Measurements from ENCODE around the gene SERPINA9. TPM values are rescaled to one million over a fixed set of nuclear protein-coding genes. Genes with fewer than 3 reads are reported as not detected.

Gene SERPINA9
- total RNA-seq, 1 experiment from 2014 or later = not detected

GRCh38 chr14:94464290-94464689 is 11.7 kb downstream of the SERPINA9 start:
- DNase-seq (ENCODE audit: extremely low read depth, low read depth) = no peak

GRCh38 chr14:94462763-94463572 is 13.0 kb downstream of the SERPINA9 start:
- no peak for DNase-seq (ENCODE audit: extremely low read depth, low read depth)

GRCh38 chr14:94462219-94462551 is 13.8 kb downstream of the SERPINA9 start:
- no peak for DNase-seq (ENCODE audit: extremely low read depth, low read depth)

GRCh38 chr14:94461526-94462218 is 14.3 kb downstream of the SERPINA9 start:
- DNase-seq (ENCODE audit: extremely low read depth, low read depth) = no peak

GRCh38 chr14:94460631-94461416 is 15.2 kb downstream of the SERPINA9 start:
- DNase-seq (ENCODE audit: extremely low read depth, low read depth) = no peak

- DNase-seq (ENCODE audit: extremely low read depth, low read depth) = no peak
Measured at GRCh38 chr14:94458558-94459205, 17.3 kb downstream of the SERPINA9 start.

GRCh38 chr14:94458096-94458495 is 17.9 kb downstream of the SERPINA9 start:
- no peak for DNase-seq (ENCODE audit: extremely low read depth, low read depth)

- DNase-seq (ENCODE audit: extremely low read depth, low read depth) = no peak
Measured at GRCh38 chr14:94455928-94456327, 20.1 kb downstream of the SERPINA9 start.

- no peak for DNase-seq (ENCODE audit: extremely low read depth, low read depth)
Measured at GRCh38 chr14:94451826-94452225, 24.2 kb downstream of the SERPINA9 start.

- no peak for DNase-seq (ENCODE audit: extremely low read depth, low read depth)
Measured at GRCh38 chr14:94451091-94451771, 24.8 kb downstream of the SERPINA9 start.

- DNase-seq (ENCODE audit: extremely low read depth, low read depth) = no peak
Measured at GRCh38 chr14:94450722-94451090, 25.3 kb downstream of the SERPINA9 start.

- no peak for DNase-seq (ENCODE audit: extremely low read depth, low read depth)
Measured at GRCh38 chr14:94449930-94450329, 26.1 kb downstream of the SERPINA9 start.

- no peak for DNase-seq (ENCODE audit: extremely low read depth, low read depth)
Measured at GRCh38 chr14:94448071-94448808, 27.8 kb downstream of the SERPINA9 start.

GRCh38 chr14:94447206-94447605 is 28.8 kb downstream of the SERPINA9 start:
- DNase-seq (ENCODE audit: extremely low read depth, low read depth) = no peak

- no peak for DNase-seq (ENCODE audit: extremely low read depth, low read depth)
Measured at GRCh38 chr14:94446126-94446525, 29.9 kb downstream of the SERPINA9 start.

GRCh38 chr14:94445003-94445402 is 31.0 kb downstream of the SERPINA9 start:
- DNase-seq (ENCODE audit: extremely low read depth, low read depth) = no peak

- DNase-seq (ENCODE audit: extremely low read depth, low read depth) = no peak
Measured at GRCh38 chr14:94441531-94442205, 34.3 kb downstream of the SERPINA9 start.

GRCh38 chr14:94441130-94441529 is 34.9 kb downstream of the SERPINA9 start:
- no peak for DNase-seq (ENCODE audit: extremely low read depth, low read depth)

GRCh38 chr14:94439453-94440057 is 36.4 kb downstream of the SERPINA9 start:
- no peak for DNase-seq (ENCODE audit: extremely low read depth, low read depth)
